H4 (cell line): ENCODE data around the gene DCAF7. TPM values are rescaled to one million over a fixed set of nuclear protein-coding genes. Genes with fewer than 3 reads are reported as not detected.

Experiments used
- DNase-seq: peaks from one replicate; pipeline ENCODE4 v3.0.0-alpha.2; 2015; ENCODE audit warnings: low spot score
- total RNA-seq: library from RNA; depleted of rRNA; stranded (reverse); fragments of >200 nt; shearing (Covaris generic); gene quantifications from 2 replicates; pipeline ENCODE4 v1.2.3, GENCODE V29; 2014; rRNA removed

Gene DCAF7
- total RNA-seq, 1 experiment from 2014 or later, result 62.2 TPM

DNA sequence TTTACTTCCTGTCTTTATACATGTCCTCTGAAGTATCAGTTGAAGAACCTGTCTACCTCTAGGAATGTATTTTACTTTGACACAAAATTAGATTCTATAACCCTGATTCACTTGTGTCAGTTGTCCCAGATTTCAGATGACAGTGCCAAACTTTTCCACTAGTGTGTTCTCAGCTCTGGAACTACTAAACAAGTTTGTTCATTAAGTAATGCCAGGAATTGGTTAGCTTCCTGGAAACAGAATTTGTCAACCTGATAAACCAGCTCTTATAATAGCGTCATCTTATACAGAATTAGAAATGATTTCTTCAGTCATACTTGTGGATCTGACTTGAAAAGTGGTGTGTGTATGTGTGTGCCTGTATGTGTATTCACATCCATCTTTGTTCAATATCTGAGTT lies 79.3 kb downstream of the DCAF7 start:
- no peak for DNase-seq

DNA sequence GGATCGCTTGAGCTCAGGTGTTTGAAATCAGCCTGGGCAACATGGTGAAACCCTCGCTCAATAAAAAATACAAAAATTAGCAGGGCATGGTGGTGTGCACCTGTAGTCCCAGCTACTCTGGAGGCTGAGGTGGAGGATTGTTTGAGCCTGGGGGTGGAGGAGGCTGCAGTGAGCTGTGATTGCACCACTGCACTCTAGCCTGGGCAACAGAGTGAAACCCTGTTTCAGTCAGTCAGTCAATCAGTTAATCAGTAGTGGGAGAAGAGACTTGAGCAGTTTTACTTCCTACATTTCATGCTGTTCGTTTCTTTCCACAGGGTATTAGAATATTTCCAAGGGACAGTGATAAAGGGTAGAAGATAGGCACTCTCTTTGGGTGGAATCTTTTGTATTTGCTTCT lies 80.8 kb downstream of the DCAF7 start:
- DNase-seq, result no peak

DNA sequence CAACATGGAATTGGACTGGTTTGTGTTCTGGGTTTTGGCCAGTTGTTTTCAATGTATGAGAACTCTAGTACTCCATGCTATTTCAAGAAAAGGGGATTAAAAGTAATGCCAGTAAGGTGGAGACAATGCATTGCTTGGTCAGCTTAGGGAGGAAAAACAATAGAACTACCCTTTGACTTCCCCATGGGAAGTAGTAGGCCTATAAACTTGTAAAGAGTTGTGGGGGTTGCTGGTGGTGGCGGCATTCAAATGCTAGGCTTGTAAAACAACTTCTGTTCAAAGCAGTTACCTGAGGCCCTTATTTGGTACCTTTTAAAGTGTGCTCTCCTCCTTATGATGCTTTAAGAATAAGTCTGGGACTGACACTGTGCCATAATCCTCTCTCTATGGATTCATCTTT lies 81.3 kb downstream of the DCAF7 start:
- no peak for DNase-seq

DNA sequence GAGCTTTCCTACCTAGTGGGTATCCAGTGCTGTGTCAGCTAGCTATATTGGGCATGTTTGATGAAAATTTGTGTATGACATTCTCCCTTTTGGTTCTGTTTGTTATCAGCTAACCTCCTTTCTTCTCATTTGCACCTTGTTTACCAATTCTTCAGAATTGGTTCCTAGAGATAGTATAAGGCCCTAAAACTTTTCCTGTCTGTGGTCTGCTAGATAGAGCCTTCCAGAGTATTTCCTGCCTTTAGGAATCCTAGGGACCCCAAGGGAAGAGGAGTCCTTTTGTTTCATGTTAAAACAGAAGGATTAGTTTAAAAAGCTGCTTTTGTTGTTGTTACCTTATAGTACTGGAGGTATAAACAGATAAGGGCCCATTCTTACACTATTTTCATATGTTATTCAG lies 83.5 kb downstream of the DCAF7 start:
- DNase-seq, result no peak

- DNase-seq, result no peak
These were observed 83.9 kb downstream of the DCAF7 start for GRCh38 chr17:63634163-63634562.

DNA sequence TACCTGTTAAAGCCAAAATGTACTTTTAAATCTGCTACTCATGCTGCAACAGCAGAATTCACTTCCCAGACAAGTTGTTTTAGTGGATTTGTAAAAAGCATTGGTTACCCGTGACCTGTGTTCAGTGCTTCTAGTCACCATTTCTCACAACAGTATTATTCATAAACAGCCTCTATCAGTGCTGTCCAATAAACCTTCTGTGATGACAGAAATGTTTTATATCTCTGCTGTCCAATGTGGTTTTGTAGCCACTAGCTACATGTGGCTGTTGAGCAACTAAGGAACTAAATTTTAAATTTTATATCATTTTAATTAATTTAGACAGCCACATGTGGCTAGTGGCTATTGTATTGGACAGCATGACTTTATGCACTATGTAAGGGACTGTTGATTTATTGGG lies 84.5 kb downstream of the DCAF7 start:
- no peak for DNase-seq

GRCh38 chr17:63635290-63635689 lies 85.0 kb downstream of the DCAF7 start:
- DNase-seq, result no peak

- DNase-seq, result no peak
These were observed 85.5 kb downstream of the DCAF7 start for GRCh38 chr17:63635787-63636186.

- no peak for DNase-seq
These were observed 88.8 kb downstream of the DCAF7 start for GRCh38 chr17:63639125-63639524.

DNA sequence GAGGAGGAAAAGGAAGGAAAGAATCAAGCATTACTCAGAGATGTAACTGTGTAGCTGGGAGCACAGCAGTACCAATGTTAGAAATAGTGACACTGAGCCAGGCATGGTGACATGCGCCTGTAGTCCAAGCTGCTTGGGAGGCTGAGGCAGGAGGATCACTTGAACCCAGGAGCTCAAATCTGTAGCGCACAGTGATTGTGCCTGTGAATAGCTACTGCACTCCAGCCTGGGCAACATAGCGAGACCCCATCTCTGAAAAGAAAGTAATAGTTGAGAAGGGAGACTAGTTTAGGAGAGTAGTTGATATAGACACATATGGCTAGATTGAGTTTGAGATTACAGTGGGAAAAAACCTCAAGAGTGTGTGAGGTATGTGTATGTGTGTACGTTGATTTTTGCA lies 89.8 kb downstream of the DCAF7 start:
- no peak for DNase-seq

- no peak for DNase-seq
These were observed 91.6 kb downstream of the DCAF7 start for GRCh38 chr17:63641692-63642448.

Other genes with a start within 250 kb of the DCAF7 start
- 29.1 and 30.9 TPM in 2 replicates for gene CYB561, start 104.2 kb upstream of the DCAF7 start, total RNA-seq
- gene ACE, start 73.4 kb upstream of the DCAF7 start, total RNA-seq, result not detected in 2 replicates
- gene KCNH6, start 27.1 kb upstream of the DCAF7 start, total RNA-seq, result not detected in 2 replicates
- gene TACO1, start 50.4 kb downstream of the DCAF7 start, total RNA-seq, result 20.7 and 28.1 TPM in 2 replicates
- gene MAP3K3, start 71.9 kb downstream of the DCAF7 start, total RNA-seq, result 13.9 and 17.9 TPM in 2 replicates
- gene LIMD2, start 149.6 kb downstream of the DCAF7 start, total RNA-seq, result 20.3 and 27.8 TPM in 2 replicates
- gene STRADA, start 191.3 kb downstream of the DCAF7 start, total RNA-seq, result 18.5 and 19.9 TPM in 2 replicates
- gene CCDC47, start 223.1 kb downstream of the DCAF7 start, total RNA-seq, result 50.4 and 69.3 TPM in 2 replicates
- 21.0 and 30.5 TPM in 2 replicates for gene DDX42, start 223.7 kb downstream of the DCAF7 start, total RNA-seq